Calu3 (cell line): ENCODE results near the gene CNTN6. TPM values are rescaled to one million over a fixed set of nuclear protein-coding genes. Genes with fewer than 3 reads are reported as not detected.

ENCODE experiments used
- BruUV-seq: library from RNA; stranded (reverse); fragments of 400-500 nt; replicated peaks from 2 replicates; lab custom pipeline; 2021; lab: Mats Ljungman, UMichigan
- CTCF ChIA-PET: fragments of 300-600 bp; sonication (Branson Sonifier 250); formaldehyde crosslinking; loops from one replicate; lab custom pipeline; 2022; ENCODE audit warnings: antibody characterized with exemption; lab: Charles Lee
- DNase-seq: peaks from one replicate; pipeline ENCODE4 v3.0.0; 2022
- H3K27ac Mint-ChIP-seq: one replicate; pipeline ENCODE4 v1.8.0; 2022; ENCODE audit warnings: mixed read lengths; ENCODE audit not compliant: unreplicated experiment
- H3K27me3 Mint-ChIP-seq: one replicate; pipeline ENCODE4 v1.8.0; 2022; ENCODE audit warnings: mixed read lengths; ENCODE audit not compliant: unreplicated experiment
- H3K36me3 Mint-ChIP-seq: one replicate; pipeline ENCODE4 v1.8.0; 2022; ENCODE audit warnings: mild to moderate bottlenecking, moderate library complexity, mixed read lengths; ENCODE audit not compliant: insufficient read depth, unreplicated experiment
- H3K4me1 Mint-ChIP-seq: one replicate; pipeline ENCODE4 v1.8.0; 2022; ENCODE audit warnings: mild to moderate bottlenecking, low read depth, mixed read lengths; ENCODE audit not compliant: unreplicated experiment
- H3K4me3 Mint-ChIP-seq: one replicate; pipeline ENCODE4 v1.8.0; 2022; ENCODE audit warnings: mild to moderate bottlenecking, low read depth, moderate library complexity, mixed read lengths; ENCODE audit not compliant: unreplicated experiment
- H3K9me3 Mint-ChIP-seq: one replicate; pipeline ENCODE4 v1.8.0; 2022; ENCODE audit warnings: low read depth, mixed read lengths; ENCODE audit not compliant: unreplicated experiment
- CTCF ChIP-seq: fragments of 200-600 bp; IDR thresholded peaks from one replicate; pipeline ENCODE4 v1.8.0; 2022; ENCODE audit warnings: antibody characterized with exemption; ENCODE audit not compliant: unreplicated experiment
- intact Hi-C: fragments of 100-400 bp; cut with micrococcal nuclease; formaldehyde crosslinking; loops from one replicate; pipeline ENCODE4 v1.10.0; 2022; ENCODE audit not compliant: unreplicated experiment
- total RNA-seq: library from RNA; stranded (reverse); gene quantifications from 2 replicates; pipeline ENCODE4 v1.2.3, GENCODE V29; 2022

Gene CNTN6
- total RNA-seq, 1 experiment from 2014 or later = not detected

- Mint-ChIP-seq H3K36me3 (no peaks in the 10 kb centered on the region), H3K4me3 (no peak overlapping the region), H3K9me3 (no peaks in the 10 kb centered on the region), H3K4me1 (no peaks in the 10 kb centered on the region), H3K27me3 (no peaks in the 10 kb centered on the region), H3K27ac (no peak overlapping the region)
- no peak for TF ChIP-seq CTCF
- CTCF ChIA-PET = no interaction called here
- no TSS peak for BruUV-seq
- DNase-seq = no peak
- intact Hi-C loops = no loop called here
Observed at GRCh38 chr3:1207904-1208303, 115.1 kb downstream of the CNTN6 start.

GRCh38 chr3:1214933-1215332 lies 122.1 kb downstream of the CNTN6 start:
- no peak overlapping the region for H3K4me3 Mint-ChIP-seq
- no peaks in the 10 kb centered on the region for H3K36me3 Mint-ChIP-seq
- CTCF ChIA-PET = no interaction called here
- intact Hi-C loops = no loop called here
- no TSS peak for BruUV-seq
- H3K27me3 Mint-ChIP-seq = no peaks in the 10 kb centered on the region
- no peak for TF ChIP-seq CTCF
- no peaks in the 10 kb centered on the region for H3K4me1 Mint-ChIP-seq
- H3K27ac Mint-ChIP-seq = no peak overlapping the region
- H3K9me3 Mint-ChIP-seq = no peaks in the 10 kb centered on the region
- no peak for DNase-seq

- intact Hi-C loops = no loop called here
- no peak for DNase-seq
- TF ChIP-seq CTCF = no peak
- no peaks in the 10 kb centered on the region for H3K9me3 Mint-ChIP-seq
- no peak overlapping the region for H3K4me3 Mint-ChIP-seq
- H3K27me3 Mint-ChIP-seq = no peaks in the 10 kb centered on the region
- no peak overlapping the region for H3K27ac Mint-ChIP-seq
- no peaks in the 10 kb centered on the region for H3K36me3 Mint-ChIP-seq
- CTCF ChIA-PET = no interaction called here
- H3K4me1 Mint-ChIP-seq = no peaks in the 10 kb centered on the region
- BruUV-seq = no TSS peak
Observed at GRCh38 chr3:1216856-1217255, 124.0 kb downstream of the CNTN6 start.

- Mint-ChIP-seq H3K4me1 (no peaks in the 10 kb centered on the region), H3K36me3 (no peaks in the 10 kb centered on the region), H3K9me3 (no peaks in the 10 kb centered on the region), H3K27me3 (no peaks in the 10 kb centered on the region), H3K4me3 (no peak overlapping the region), H3K27ac (no peak overlapping the region)
- BruUV-seq = no TSS peak
- intact Hi-C loops = no loop called here
- no peak for TF ChIP-seq CTCF
- CTCF ChIA-PET = no interaction called here
- DNase-seq = no peak
Observed at GRCh38 chr3:1227111-1227510, 134.3 kb downstream of the CNTN6 start.
